SK-N-MC (cell line): ENCODE results near the gene IL36A.

Experiments
- EZH2 ChIP-seq: fragments of 200-600 bp; sonication (generic); IDR thresholded peaks from one replicate; pipeline ENCODE4 v1.6.1; 2017; ENCODE audit warnings: antibody characterized with exemption
- POLR2AphosphoS5 ChIP-seq: IDR thresholded peaks from 2 replicates; pipeline ENCODE4 v1.6.1; 2012; ENCODE audit warnings: mild to moderate bottlenecking, low read depth, low read length, borderline replicate concordance

GRCh38 chr2:112980537-112980936 is 24.7 kb upstream of the IL36A start:
- TF ChIP-seq POLR2AphosphoS5, result no peak
- no peak for TF ChIP-seq EZH2
